K562 (cell line): ENCODE results near the gene USP2. TPM values are rescaled to one million over a fixed set of nuclear protein-coding genes. Genes with fewer than 3 reads are reported as not detected.

ENCODE experiments used
- KDM2B ChIP-seq: fragments of 250-450 bp; sonication (Bioruptor Pico); IDR thresholded peaks from 2 replicates; pipeline ENCODE4 v1.8.0; 2021; ENCODE audit warnings: mild to moderate bottlenecking, moderate library complexity
- MIER1 ChIP-seq: fragments of 450-650 bp; IDR thresholded peaks from 2 replicates; pipeline ENCODE4 v1.6.1; 2016; ENCODE audit warnings: antibody characterized with exemption, mild to moderate bottlenecking, low read depth
- MTF1 ChIP-seq: fragments of 250-450 bp; sonication (Bioruptor Pico); IDR thresholded peaks from 2 replicates; pipeline ENCODE4 v1.9.0; 2021; ENCODE audit warnings: moderate library complexity, mild to moderate bottlenecking, inconsistent platforms, borderline replicate concordance
- MYC ChIP-seq, 2 experiments: fragments of 250-450 bp in 1 of 2; sonication (Bioruptor Pico) in 1 of 2; IDR thresholded peaks; 2 replicates each; pipeline versions ENCODE4 v1.5.1 to v1.6.1; 2012 to 2021; ENCODE audit warnings: low read depth in 2 of 2, borderline replicate concordance in 1 of 2, improper control_type of control experiment in 1 of 2, low read length in 1 of 2, mild to moderate bottlenecking in 1 of 2, moderate library complexity in 1 of 2
- NR0B1 ChIP-seq: fragments of 450-650 bp; IDR thresholded peaks from one replicate; pipeline ENCODE4 v1.6.1; 2018; ENCODE audit warnings: mild to moderate bottlenecking, moderate library complexity; ENCODE audit not compliant: partially characterized antibody
- SRF ChIP-seq, 2 experiments: fragments of 250-450, 450-650 bp in 1 of 2; sonication (Bioruptor Pico) in 1 of 2; sonication (generic) in 1 of 2; formaldehyde crosslinking; IDR thresholded peaks; 2 replicates each; pipeline versions ENCODE4 v1.5.0 to v1.5.1; 2020 to 2022; ENCODE audit warnings: mild to moderate bottlenecking in 1 of 2, missing genetic modification reagents in 1 of 2
- ZNF175 ChIP-seq: fragments of 200-800 bp; sonication (Bioruptor generic); IDR thresholded peaks from 2 replicates; pipeline ENCODE4 v1.6.1; 2016; ENCODE audit warnings: low read depth, mild to moderate bottlenecking, missing genetic modification characterization, missing compliant biosample characterization
- polyA plus RNA-seq, 8 experiments: library from polyadenylated mRNA; depleted of rRNA in 4 of 8; stranded (reverse) in 5 of 8; unstranded in 3 of 8; fragments of >200 nt; fragmentation: Nextera tagmentation in 2 of 8; fragmentation: Illumina TruSeq in 1 of 8; extraction: Ambion mirVana in 2 of 8; extraction: Trizol in 1 of 8; gene quantifications; 2 replicates each; pipeline versions ENCODE4 v1.2.1 to v1.2.3, GENCODE V29; 2011 to 2014; ENCODE audit warnings: inconsistent platforms in 1 of 8, missing spikeins in 1 of 8
- total RNA-seq, 7 experiments: library from RNA; depleted of rRNA in 6 of 7; stranded (reverse); fragments of >200 nt in 6 of 7; fragmentation: Illumina TruSeq in 2 of 7; extraction: Trizol in 2 of 7; gene quantifications; 2 replicates each; pipeline versions ENCODE4 v1.2.1 to v1.2.3, GENCODE V29; 2011 to 2021; ENCODE audit warnings: low replicate concordance in 1 of 7
- TF ChIP-seq, protein P1 (sequence below): sonication (generic); formaldehyde crosslinking; IDR thresholded peaks from 2 replicates; pipeline ENCODE4 v1.8.0; 2022; ENCODE audit warnings: missing genetic modification reagents, mild to moderate bottlenecking, borderline replicate concordance
- TF ChIP-seq, protein P2 (sequence below): fragments of 250-450 bp; sonication (Bioruptor Pico); IDR thresholded peaks from 2 replicates; pipeline ENCODE4 v1.4.0; 2020; ENCODE audit warnings: mild to moderate bottlenecking, moderate library complexity

USP2 gene
- total and polyA plus RNA-seq, 9 of the 15 experiments (the other 6 are each of a cell fraction or from before 2014, with no cell fraction given), result 2.8 to 16.9 (median 3.9) TPM

- TF ChIP-seq, protein P1, sequence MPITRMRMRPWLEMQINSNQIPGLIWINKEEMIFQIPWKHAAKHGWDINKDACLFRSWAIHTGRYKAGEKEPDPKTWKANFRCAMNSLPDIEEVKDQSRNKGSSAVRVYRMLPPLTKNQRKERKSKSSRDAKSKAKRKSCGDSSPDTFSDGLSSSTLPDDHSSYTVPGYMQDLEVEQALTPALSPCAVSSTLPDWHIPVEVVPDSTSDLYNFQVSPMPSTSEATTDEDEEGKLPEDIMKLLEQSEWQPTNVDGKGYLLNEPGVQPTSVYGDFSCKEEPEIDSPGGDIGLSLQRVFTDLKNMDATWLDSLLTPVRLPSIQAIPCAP (CRISPR knock-in tag), result 0 out of 2 replicates have a peak, but pooled peaks have one; percentile 54
- TF ChIP-seq NR0B1, result no peak
- TF ChIP-seq SRF (CRISPR knock-in tag; IDR thresholded peaks at IDR 0.05), result no peak
- peak; percentile 15; the same call in 1 of the 2 replicates for TF ChIP-seq MYC (IDR thresholded peaks at IDR 0.05; ENCODE audit: low read depth, low read length)
- peak; percentile 36; the same call in 1 of the 2 replicates for TF ChIP-seq MYC (CRISPR knock-in tag; IDR thresholded peaks at IDR 0.05; ENCODE audit: borderline replicate concordance, low read depth)
- TF ChIP-seq KDM2B (CRISPR knock-in tag), result no peak
- no peak for TF ChIP-seq MTF1
- no peak for TF ChIP-seq ZNF175 (CRISPR knock-in tag)
- TF ChIP-seq MIER1, result no peak
- TF ChIP-seq, protein P2, sequence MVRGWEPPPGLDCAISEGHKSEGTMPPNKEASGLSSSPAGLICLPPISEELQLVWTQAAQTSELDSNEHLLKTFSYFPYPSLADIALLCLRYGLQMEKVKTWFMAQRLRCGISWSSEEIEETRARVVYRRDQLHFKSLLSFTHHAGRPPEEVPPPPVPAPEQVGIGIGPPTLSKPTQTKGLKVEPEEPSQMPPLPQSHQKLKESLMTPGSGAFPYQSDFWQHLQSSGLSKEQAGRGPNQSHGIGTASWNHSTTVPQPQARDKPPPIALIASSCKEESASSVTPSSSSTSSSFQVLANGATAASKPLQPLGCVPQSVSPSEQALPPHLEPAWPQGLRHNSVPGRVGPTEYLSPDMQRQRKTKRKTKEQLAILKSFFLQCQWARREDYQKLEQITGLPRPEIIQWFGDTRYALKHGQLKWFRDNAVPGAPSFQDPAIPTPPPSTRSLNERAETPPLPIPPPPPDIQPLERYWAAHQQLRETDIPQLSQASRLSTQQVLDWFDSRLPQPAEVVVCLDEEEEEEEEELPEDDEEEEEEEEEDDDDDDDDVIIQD, result no peak
These were observed 63.0 kb downstream of the USP2 start (continued) for GRCh38 chr11:119318240-119319135.
